GM19043 (cell line): Measurements from ENCODE around the gene FOXR1.

ENCODE experiments used
- ATAC-seq: cut with Tn5 transposase; IDR thresholded peaks from one replicate; pipeline ENCODE4 v1.9.1; 2021; ENCODE audit warnings: low read depth; ENCODE audit not compliant: unreplicated experiment

Gene FOXR1

DNA sequence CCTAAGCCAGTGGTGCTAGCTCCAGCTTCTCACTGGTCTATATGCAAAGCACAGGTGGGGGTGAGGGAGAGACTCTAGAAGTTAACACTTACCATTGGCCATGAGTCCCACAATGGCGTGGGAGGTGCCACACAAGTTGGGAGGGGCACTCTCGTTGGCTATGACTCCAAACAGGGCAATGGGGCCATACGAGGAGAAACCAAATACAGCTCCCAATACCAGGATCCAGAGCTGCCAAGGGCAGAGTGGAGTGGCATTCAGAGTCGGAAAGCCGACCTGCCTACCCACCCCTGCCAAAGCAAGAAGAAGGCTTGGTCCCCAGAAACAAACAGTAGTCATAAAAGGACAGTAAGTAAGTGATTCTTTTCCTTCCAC lies 53.5 kb downstream of the FOXR1 start:
- no peak for ATAC-seq

DNA sequence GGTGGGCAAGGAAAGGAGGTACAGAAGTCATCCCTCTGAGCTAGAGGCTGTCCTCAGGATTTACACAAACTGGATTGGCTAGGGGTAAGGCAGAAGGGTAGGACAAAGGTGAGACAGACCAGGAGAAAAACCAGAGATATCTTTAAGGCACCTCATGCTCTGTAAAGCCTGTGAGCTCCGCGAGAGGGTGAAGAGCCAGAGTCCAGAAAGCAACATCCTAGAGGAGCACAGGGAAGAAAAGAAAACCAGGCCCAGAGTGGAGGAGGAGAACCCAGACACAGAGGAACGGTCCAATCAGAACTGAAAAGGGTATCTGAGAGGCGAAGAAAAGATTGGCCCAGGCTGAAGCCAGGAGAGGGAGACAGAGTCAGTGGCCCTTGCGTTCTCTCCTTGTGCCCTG lies 54.0 kb downstream of the FOXR1 start:
- no peak for ATAC-seq

- ATAC-seq, result no peak
Measured at GRCh38 chr11:119025978-119026766, 54.6 kb downstream of the FOXR1 start.

GRCh38 chr11:119026970-119027369 lies 55.4 kb downstream of the FOXR1 start:
- no peak for ATAC-seq

DNA sequence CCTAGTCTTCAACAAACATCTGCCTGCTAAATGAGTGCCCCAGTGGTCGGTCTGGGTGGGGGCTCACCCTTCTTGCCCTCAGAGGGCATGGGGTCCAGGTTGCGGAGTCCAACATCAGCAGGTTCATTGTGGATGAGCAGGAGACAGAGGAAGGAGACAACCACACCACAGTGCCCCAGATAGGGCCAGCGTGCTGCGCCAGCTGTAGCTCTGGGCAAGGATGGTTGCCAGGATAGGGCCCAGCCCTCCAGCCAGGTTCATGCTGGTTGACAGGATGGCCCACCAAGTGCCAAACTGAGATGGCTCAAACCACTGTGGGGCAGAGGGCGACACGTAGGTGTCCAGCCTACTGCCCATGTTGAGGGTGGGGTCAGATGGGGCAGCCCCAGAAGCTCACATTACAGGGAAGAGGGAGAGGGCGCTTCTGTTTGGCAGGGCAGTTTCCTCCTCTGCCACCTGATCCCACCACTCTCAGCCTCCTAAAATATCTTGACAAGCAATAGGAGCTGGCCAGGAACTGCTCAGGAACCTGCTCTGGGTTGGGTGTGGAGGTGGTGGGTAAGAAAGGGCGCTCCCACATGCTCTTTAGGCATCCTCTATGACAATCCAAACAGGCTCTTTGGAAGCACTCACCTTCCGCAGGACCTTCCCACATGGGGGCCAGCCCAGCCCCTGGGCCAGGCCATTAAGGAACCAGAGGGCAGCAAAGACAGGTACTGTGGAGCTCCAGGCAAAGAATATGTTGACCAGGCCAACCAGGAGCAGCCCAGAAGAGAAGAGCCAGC lies 56.2 kb downstream of the FOXR1 start:
- ATAC-seq, result no peak

GRCh38 chr11:119028346-119029068 lies 56.9 kb downstream of the FOXR1 start:
- no peak for ATAC-seq

- no peak for ATAC-seq
Measured at GRCh38 chr11:119029069-119029339, 57.4 kb downstream of the FOXR1 start.

- peak; percentile 5 for ATAC-seq
Measured at GRCh38 chr11:119029340-119030028, 57.9 kb downstream of the FOXR1 start.

GRCh38 chr11:119030029-119030328 lies 58.4 kb downstream of the FOXR1 start:
- ATAC-seq, result peak; percentile 10

GRCh38 chr11:119030329-119031047 lies 58.9 kb downstream of the FOXR1 start, which contains the start of gene SLC37A4:
Gene SLC37A4, minus strand, starts transcription at chr11:119030877.
- ATAC-seq, result peak; percentile 87
